B cell (primary cell): ENCODE data around the gene NOTCH3. TPM values are rescaled to one million over a fixed set of nuclear protein-coding genes. Genes with fewer than 3 reads are reported as not detected.

ENCODE experiments used
- ATAC-seq: fragments of 200-7000 bp; cut with Tn5 transposase; one replicate; pipeline ENCODE4 v1.10.0; 2021; ENCODE audit warnings: low read depth, mild to moderate bottlenecking, moderate number of reproducible peaks, moderate library complexity
- CTCF ChIA-PET: fragments of 350-600 bp; sonication (Branson Sonifier 250); formaldehyde crosslinking; loops from one replicate; lab custom pipeline; 2021; ENCODE audit warnings: antibody characterized with exemption, inconsistent platforms; lab: Charles Lee
- POLR2A ChIA-PET: fragments of 350-600 bp; sonication (Branson Sonifier 250); formaldehyde crosslinking; loops from one replicate; lab custom pipeline; 2021; ENCODE audit warnings: antibody characterized with exemption; lab: Charles Lee
- DNase-seq: peaks from one replicate; pipeline ENCODE4 v3.0.0; 2013
- H2AFZ ChIP-seq: 2 replicates; pipeline ENCODE4 v1.6.1; 2012; ENCODE audit warnings: mild to moderate bottlenecking, low read depth, low read length; ENCODE audit not compliant: insufficient read depth, poor library complexity, severe bottlenecking
- H3K27ac ChIP-seq, 2 donors: 1 replicate in 1 of 2; 2 replicates in 1 of 2; pipeline ENCODE4 v1.5.1; 2012 to 2013; ENCODE audit warnings: low read length in 2 of 2, mild to moderate bottlenecking in 2 of 2, moderate library complexity in 1 of 2
- H3K27me3 ChIP-seq, 4 experiments: fragments of 200-600 bp in 1 of 4; sonication (generic) in 1 of 4; replicated peaks in 1 of 4; 1 replicate in 2 of 4; 2 replicates in 2 of 4; pipeline versions ENCODE4 v1.6.1 to v1.7.0; 2013 to 2016; ENCODE audit warnings: low read length in 3 of 4, mild to moderate bottlenecking in 2 of 4, mixed read lengths in 1 of 4, moderate library complexity in 1 of 4; ENCODE audit not compliant: insufficient read depth in 4 of 4, control insufficient read depth in 3 of 4; ENCODE audit errors: control extremely low read depth in 1 of 4
- H3K36me3 ChIP-seq, 2 experiments: replicated peaks in 1 of 2; 1 replicate in 1 of 2; 2 replicates in 1 of 2; pipeline versions ENCODE4 v1.6.1 to v1.7.1; 2013; ENCODE audit warnings: low read length in 1 of 2; ENCODE audit not compliant: insufficient read depth in 2 of 2, control insufficient read depth in 1 of 2; ENCODE audit errors: control extremely low read depth in 1 of 2, extremely low read depth in 1 of 2
- H3K4me1 ChIP-seq, 2 donors: fragments of 200-600 bp in 1 of 2; sonication (generic) in 1 of 2; 1 replicate in 1 of 2; 2 replicates in 1 of 2; pipeline versions ENCODE4 v1.5.1 to v1.6.1; 2013 to 2017; ENCODE audit warnings: low read length in 2 of 2; ENCODE audit not compliant: control insufficient read depth in 2 of 2, insufficient read depth in 2 of 2
- H3K4me2 ChIP-seq: replicated peaks from 2 replicates; pipeline ENCODE3; 2012; ENCODE audit warnings: mild to moderate bottlenecking, low read depth, low read length; ENCODE audit not compliant: poor library complexity, severe bottlenecking
- H3K4me3 ChIP-seq, 5 experiments: fragments of 200-600 bp in 1 of 5; sonication (generic) in 1 of 5; 1 replicate in 3 of 5; 2 replicates in 2 of 5; pipeline versions ENCODE4 v1.5.1 to v1.7.0; 2011 to 2016; ENCODE audit warnings: low read length in 4 of 5, mild to moderate bottlenecking in 4 of 5, low read depth in 2 of 5, control low read depth in 1 of 5, moderate library complexity in 1 of 5; ENCODE audit not compliant: insufficient read depth in 1 of 5; ENCODE audit errors: control extremely low read depth in 1 of 5, extremely low read depth in 1 of 5
- H3K79me2 ChIP-seq: fragments of 200-600 bp; sonication (generic); one replicate; pipeline ENCODE4 v1.6.0; 2016; ENCODE audit warnings: low read length; ENCODE audit not compliant: control insufficient read depth, insufficient read depth
- H3K9ac ChIP-seq: fragments of 200-600 bp; sonication (generic); 2 replicates; pipeline ENCODE4 v1.6.1; 2017; ENCODE audit warnings: mild to moderate bottlenecking, low read length, moderate library complexity
- H3K9me3 ChIP-seq, 3 donors: one replicate each; pipeline versions ENCODE4 v1.6.1 to v1.7.1; 2013; ENCODE audit warnings: low read length in 2 of 3; ENCODE audit not compliant: control insufficient read depth in 2 of 3, insufficient read depth in 1 of 3; ENCODE audit errors: control extremely low read depth in 1 of 3
- H4K20me1 ChIP-seq: 2 replicates; pipeline ENCODE4 v1.6.0; 2012; ENCODE audit warnings: mild to moderate bottlenecking, low read length; ENCODE audit not compliant: insufficient read depth, control insufficient read depth, poor library complexity, severe bottlenecking
- H3K27ac Mint-ChIP-seq: one replicate; pipeline ENCODE4 v1.8.0; 2021; ENCODE audit warnings: mixed read lengths
- H3K27me3 Mint-ChIP-seq: one replicate; pipeline ENCODE4 v1.8.0; 2021; ENCODE audit warnings: mixed read lengths
- H3K4me1 Mint-ChIP-seq: one replicate; pipeline ENCODE4 v1.8.0; 2021; ENCODE audit warnings: mixed read lengths
- H3K4me3 Mint-ChIP-seq: one replicate; pipeline ENCODE4 v1.8.0; 2021; ENCODE audit warnings: mixed read lengths
- H3K9me3 Mint-ChIP-seq: one replicate; pipeline ENCODE4 v1.8.0; 2022; ENCODE audit warnings: mixed read lengths; ENCODE audit not compliant: insufficient read depth
- EZH2 ChIP-seq: IDR thresholded peaks from 2 replicates; pipeline ENCODE4 v1.6.1; 2012; ENCODE audit warnings: borderline replicate concordance, low read depth, mild to moderate bottlenecking, moderate library complexity, low read length; ENCODE audit not compliant: insufficient read depth, poor library complexity, severe bottlenecking
- WGBS: methylation state at CpG from one replicate; pipeline ENCODE4 v1.1.5; 2013; ENCODE audit warnings: missing lambda C conversion rate; ENCODE audit not compliant: insufficient coverage; 5-methylcytosine and 5-hydroxymethylcytosine counted together
- intact Hi-C: fragments of 100-400 bp; cut with micrococcal nuclease; formaldehyde crosslinking; loops from one replicate; pipeline ENCODE4 v1.10.0; 2022
- polyA plus RNA-seq: library from polyadenylated mRNA; depleted of rRNA; stranded (reverse); fragments of >200 nt; gene quantifications from 2 replicates; pipeline ENCODE4 v1.2.3, GENCODE V29; 2012
- total RNA-seq, 2 donors: library from RNA; stranded (reverse); fragments of 120-200 nt in 1 of 2; gene quantifications; 1 replicate in 1 of 2; 2 replicates in 1 of 2; pipeline versions ENCODE4 v1.2.3 to v1.2.4, GENCODE V29; 2013 to 2022
- TF ChIP-seq, protein P1 (sequence below): fragments of 200-600 bp; IDR thresholded peaks from one replicate; pipeline ENCODE4 v1.8.0; 2022; ENCODE audit warnings: antibody characterized with exemption, mild to moderate bottlenecking

Gene NOTCH3
- total and polyA plus RNA-seq, 2 donors (not counting 1 experiment from before 2014, with no cell fraction given): 0.01 to 0.05 TPM

- peaks cover 3% of the 10 kb centered on the region for H3K4me1 Mint-ChIP-seq
- Histone ChIP-seq H3K27me3 (no peaks in the 10 kb centered on the region), H4K20me1 (no peaks in the 10 kb centered on the region), H2AFZ (no peak overlapping the region), H3K36me3 (no peaks in the 10 kb centered on the region), H3K79me2 (no peaks in the 10 kb centered on the region), H3K9me3 (peaks cover 0 to 24% (median 13%) of the 10 kb centered on the region in 3 donors), H3K4me1 (no peaks in the 10 kb centered on the region), H3K4me3 (no peak overlapping the region), H3K27ac (no peak overlapping the region), H3K9ac (no peak overlapping the region), H3K4me2 (no peak overlapping the region)
- H3K27ac Mint-ChIP-seq: no peak overlapping the region
- POLR2A ChIA-PET: no interaction called here
- 94% methylated on average over 25 of the region's 32 CpGs for WGBS
- CTCF ChIA-PET: no interaction called here
- DNase-seq (no peak), ATAC-seq (no peak)
- peaks cover 4% of the 10 kb centered on the region for H3K27me3 Mint-ChIP-seq
- TF ChIP-seq, protein P1, sequence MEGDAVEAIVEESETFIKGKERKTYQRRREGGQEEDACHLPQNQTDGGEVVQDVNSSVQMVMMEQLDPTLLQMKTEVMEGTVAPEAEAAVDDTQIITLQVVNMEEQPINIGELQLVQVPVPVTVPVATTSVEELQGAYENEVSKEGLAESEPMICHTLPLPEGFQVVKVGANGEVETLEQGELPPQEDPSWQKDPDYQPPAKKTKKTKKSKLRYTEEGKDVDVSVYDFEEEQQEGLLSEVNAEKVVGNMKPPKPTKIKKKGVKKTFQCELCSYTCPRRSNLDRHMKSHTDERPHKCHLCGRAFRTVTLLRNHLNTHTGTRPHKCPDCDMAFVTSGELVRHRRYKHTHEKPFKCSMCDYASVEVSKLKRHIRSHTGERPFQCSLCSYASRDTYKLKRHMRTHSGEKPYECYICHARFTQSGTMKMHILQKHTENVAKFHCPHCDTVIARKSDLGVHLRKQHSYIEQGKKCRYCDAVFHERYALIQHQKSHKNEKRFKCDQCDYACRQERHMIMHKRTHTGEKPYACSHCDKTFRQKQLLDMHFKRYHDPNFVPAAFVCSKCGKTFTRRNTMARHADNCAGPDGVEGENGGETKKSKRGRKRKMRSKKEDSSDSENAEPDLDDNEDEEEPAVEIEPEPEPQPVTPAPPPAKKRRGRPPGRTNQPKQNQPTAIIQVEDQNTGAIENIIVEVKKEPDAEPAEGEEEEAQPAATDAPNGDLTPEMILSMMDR: no peak
- TF ChIP-seq EZH2: no peak
- intact Hi-C loops: no loop called here
- peaks cover 3% of the 10 kb centered on the region for H3K9me3 Mint-ChIP-seq
- no peak overlapping the region for H3K4me3 Mint-ChIP-seq
Measured at GRCh38 chr19:15170345-15170744, 30.4 kb downstream of the NOTCH3 start.

DNA sequence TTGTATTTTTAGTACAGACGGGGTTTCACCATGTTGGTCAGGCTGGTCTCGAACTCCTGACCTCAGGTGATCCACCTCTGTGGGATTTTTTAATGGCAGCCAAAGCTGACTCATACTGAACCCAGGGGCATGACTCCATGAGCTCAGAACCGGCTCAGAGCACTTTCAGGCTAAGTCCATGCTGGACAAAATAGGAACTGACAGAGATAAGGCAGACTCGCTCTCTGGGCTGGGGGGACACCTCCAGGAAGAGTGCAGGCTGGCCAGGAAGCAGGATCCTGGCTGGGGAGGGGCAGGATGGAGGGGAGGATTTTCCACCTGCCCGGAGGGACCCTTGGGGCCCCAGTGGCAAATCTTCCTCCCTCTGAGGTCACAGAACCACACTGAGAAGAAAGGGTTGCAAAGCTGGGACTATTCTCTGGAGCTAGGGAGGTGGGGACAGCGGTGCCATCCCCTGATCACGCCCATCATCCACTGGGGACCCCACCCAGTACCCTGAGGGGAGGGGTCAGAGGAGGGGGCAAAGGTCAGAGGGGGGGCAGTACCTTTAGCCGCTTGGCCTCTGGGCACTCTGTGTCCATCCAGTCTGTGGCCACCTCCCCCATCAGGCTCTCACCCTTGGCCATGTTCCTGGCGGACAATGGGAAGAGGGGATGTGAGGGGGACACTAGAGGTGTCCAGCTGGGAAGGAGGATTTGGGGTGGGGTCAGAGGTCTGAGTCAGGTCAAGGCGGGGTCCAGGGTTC lies 31.1 kb downstream of the NOTCH3 start:
- peaks cover 8% of the 10 kb centered on the region for H3K9me3 Mint-ChIP-seq
- Histone ChIP-seq H3K79me2 (no peaks in the 10 kb centered on the region), H2AFZ (no peak overlapping the region), H3K9me3 (peaks cover 0 to 31% (median 19%) of the 10 kb centered on the region in 3 donors), H3K27me3 (no peaks in the 10 kb centered on the region), H3K36me3 (no peaks in the 10 kb centered on the region), H3K9ac (no peak overlapping the region), H3K4me3 (no peak overlapping the region), H4K20me1 (no peaks in the 10 kb centered on the region), H3K27ac (no peak overlapping the region), H3K4me2 (no peak overlapping the region), H3K4me1 (no peaks in the 10 kb centered on the region)
- no peak for ATAC-seq
- H3K4me3 Mint-ChIP-seq: no peak overlapping the region
- TF ChIP-seq, protein P1: no peak
- DNase-seq: no peak
- peaks cover 4% of the 10 kb centered on the region for H3K27me3 Mint-ChIP-seq
- 81% methylated on average over 9 of the region's 10 CpGs for WGBS
- peaks cover 3% of the 10 kb centered on the region for H3K4me1 Mint-ChIP-seq
- no peak overlapping the region for H3K27ac Mint-ChIP-seq
- POLR2A ChIA-PET: no interaction called here
- CTCF ChIA-PET: interaction anchor here (0.6 to 1.8 kb wide), 2 partner anchors 8 to 370 kb away, joined by 3 to 6 read pairs; no protein-coding TSS in a partner anchor
- intact Hi-C loops: no loop called here
